Hematopoietic multipotent progenitor cell (in vitro differentiated cells): Measurements from ENCODE around the gene XK. TPM values are rescaled to one million over a fixed set of nuclear protein-coding genes. Genes with fewer than 3 reads are reported as not detected.
"Not testable (repeated sequence)": the region's sequence is repeated elsewhere in the genome, so short reads cannot be mapped to it uniquely, and the experiment has no call there.

ENCODE experiments used
- DNase-seq, 3 donors: peaks; one replicate each; pipeline ENCODE4 v3.0.0-alpha.2; 2011 to 2015; ENCODE audit warnings: low read depth in 2 of 3, low spot score in 2 of 3
- total RNA-seq: library from RNA; depleted of rRNA; stranded (reverse); fragments of >200 nt; gene quantifications from one replicate; pipeline ENCODE4 v1.2.3, GENCODE V29; 2012

The XK gene, protein sequence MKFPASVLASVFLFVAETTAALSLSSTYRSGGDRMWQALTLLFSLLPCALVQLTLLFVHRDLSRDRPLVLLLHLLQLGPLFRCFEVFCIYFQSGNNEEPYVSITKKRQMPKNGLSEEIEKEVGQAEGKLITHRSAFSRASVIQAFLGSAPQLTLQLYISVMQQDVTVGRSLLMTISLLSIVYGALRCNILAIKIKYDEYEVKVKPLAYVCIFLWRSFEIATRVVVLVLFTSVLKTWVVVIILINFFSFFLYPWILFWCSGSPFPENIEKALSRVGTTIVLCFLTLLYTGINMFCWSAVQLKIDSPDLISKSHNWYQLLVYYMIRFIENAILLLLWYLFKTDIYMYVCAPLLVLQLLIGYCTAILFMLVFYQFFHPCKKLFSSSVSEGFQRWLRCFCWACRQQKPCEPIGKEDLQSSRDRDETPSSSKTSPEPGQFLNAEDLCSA
- total RNA-seq: 1.6 TPM

DNA sequence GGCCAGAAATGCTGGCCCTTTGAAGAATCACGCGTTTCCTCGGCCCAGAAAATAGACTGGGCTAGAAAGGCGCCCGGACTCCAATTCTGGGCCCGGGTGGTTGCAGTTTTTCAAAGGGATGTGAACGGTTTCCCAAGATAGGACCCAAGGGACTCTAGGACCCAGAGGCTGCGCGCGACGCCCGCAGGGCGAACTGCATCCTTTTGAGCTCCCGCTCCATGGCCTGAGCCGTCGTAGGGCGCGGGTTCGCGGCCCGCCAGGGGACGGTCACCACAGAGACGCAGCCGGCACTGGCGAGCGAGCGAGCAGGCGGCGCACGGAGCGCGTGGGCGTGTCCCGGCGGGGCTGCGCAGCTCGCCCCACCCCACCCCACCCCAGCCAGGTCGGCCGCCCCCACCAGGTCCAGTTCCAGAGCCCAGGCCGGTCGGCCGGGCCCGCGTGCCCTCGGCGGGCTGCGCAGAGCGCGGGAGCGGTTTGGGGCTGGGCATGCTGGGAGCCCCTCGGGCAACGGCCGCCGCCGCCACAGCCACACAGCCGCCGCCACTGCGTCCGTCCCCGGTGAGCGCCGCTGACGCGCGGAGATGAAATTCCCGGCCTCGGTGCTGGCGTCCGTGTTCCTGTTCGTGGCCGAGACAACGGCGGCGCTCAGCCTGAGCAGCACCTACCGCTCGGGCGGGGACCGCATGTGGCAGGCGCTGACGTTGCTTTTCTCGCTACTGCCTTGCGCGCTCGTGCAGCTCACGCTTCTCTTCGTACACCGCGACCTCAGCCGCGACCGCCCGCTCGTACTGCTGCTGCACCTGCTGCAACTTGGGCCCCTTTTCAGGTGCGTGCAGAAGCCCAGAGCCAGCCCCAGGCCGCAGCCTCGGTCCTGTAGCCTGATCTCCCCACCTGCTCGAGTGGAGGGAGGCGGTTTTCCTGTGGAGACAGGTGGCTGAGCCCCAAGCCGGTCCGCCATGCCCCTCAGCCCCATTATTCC, at the start of gene XK:
XK (plus strand) TSS at position 411 of the 979 bp plus-strand sequence; CDS start at position 582, 171 bp downstream.
- DNase-seq: peak; percentile 4 to 42 (median 38)

DNA sequence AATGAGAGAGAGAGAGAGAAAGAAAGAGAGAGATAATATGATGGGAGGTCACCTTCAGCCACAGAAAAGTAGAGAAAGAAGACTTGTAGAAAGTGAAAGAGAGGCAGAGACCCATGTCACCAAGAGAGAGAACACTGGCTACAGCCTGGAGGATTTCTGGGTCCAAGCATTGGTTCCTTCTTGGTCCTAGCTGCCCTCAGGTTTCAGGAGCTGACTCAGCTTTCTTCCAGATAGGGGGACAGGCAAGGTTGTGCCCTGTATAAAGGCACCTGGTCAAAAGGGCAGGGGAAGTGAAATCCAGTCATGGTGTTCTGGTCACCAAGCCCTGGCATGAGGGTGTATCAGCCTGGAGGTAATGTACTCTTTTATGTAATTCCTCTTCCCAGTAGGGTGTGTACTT, 47.5 kb upstream of the XK start:
- DNase-seq: no peak

DNA sequence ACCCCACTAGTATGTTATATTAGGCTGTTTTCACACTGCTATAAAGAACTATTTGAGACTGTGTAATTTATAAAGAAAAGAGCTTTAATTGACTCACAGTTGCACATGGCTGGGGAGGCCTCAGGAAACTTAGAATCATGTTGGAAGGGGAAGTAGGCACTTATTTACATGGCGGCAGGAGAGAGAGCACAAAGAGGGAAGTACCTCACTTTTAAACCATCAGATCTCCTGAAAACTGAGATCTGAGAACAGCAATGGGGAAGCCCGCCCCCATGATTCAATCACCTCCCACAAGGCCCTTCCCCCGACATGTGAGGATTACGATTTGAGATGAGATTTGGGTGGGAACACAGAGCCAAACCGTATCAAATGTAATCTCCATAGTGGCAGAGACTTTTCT, 45.4 kb upstream of the XK start:
- no peak for DNase-seq

DNA sequence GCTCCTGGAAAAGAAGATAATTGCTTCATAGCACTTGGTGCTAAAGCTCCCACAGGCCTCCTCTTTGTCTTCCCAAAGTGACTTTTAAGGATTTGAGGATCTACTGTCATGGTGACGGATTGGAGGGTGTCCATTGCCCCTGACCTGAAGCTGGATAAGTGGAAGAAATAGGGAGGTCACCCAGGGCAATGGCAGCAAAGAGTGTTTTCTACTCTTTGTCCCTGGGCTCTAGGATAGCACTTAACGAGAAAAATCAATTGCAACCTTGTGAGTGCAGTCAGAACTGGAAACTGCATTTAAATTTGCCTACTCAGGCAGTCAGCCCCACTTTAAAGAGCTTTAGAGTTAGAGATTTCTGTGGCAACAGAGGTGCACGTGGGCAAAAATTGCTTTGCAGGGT, 43.7 kb upstream of the XK start:
- DNase-seq: no peak

DNA sequence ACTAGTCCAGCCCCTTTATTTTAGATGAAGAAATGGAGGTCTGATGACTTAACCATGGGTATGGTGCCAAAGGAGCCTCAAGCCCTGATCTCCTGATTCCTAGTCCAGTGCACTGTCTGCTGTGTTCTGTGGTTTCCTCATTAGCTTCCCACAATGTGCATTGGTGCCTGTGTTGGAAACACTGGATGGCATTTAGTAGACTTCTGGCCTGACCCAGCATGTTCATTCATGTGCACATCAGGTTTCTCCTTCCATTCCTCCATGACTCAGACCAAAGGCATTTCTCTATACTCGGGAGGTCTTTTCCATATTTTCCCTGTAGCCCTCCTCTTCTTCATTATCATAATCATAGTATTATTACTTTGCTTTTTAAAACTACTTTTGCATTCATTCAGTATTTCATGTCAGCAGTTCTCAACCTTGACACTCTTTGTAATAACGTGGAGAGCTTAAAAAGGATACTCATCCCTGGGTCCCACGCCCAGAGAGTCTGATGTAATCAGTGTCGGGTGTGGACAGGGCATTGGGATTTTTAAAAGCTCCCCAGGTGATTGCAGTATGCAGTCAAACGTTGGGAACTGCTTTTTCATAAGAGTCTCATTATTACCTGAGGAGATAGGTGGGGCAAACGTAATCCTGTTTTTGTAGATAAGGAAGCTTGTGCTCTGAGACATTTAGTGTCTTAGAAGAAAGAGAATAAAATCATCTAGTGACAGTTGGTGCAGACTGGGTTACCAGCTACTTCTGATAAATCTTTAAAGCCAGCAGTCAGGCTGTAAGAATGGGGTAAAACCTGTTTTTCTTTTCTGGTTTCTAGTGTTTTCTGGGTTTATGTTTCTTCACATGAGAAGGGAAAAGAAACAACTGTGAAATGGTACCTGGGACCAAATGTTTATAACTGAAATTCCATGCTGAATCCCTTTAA, 40.9 kb upstream of the XK start:
- DNase-seq: no peak

DNA sequence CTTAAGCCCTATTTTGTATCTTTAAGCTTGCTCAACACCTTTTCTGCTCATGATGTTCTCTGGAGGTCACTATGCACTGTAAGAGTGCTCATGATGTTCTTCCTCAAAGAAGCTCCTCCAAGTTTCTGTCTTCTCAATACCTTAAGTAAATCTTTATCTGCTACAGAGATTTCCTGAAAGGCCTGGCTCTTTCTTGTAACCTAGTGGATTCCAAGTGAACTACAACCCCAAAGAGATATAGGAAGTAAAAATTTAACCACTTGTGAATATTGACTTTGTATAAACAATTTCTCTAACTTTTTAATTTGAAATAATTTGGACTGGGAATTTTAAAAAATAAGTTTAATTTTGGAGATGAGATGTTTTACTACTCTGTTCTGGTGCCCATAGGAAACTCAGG, 39.3 kb upstream of the XK start:
- DNase-seq: no peak

DNA sequence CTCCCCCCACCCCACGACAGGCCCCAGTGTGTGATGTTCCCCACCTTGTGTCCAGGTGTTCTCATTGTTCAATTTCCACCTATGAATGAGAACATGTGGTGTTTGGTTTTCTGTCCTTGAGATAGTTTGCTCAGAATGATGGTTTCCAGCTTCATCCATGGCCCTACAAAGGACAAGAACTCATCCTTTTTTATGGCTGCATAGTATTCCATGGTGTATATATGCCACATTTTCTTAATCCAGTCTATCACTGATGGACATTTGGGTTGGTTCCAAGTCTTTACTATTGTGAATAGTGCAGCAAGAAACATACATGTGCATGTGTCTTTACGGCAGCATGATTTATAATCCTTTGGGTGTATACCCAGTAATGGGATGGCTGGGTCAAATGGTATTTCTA, 34.7 kb upstream of the XK start:
- not testable (repeated sequence) for DNase-seq

DNA sequence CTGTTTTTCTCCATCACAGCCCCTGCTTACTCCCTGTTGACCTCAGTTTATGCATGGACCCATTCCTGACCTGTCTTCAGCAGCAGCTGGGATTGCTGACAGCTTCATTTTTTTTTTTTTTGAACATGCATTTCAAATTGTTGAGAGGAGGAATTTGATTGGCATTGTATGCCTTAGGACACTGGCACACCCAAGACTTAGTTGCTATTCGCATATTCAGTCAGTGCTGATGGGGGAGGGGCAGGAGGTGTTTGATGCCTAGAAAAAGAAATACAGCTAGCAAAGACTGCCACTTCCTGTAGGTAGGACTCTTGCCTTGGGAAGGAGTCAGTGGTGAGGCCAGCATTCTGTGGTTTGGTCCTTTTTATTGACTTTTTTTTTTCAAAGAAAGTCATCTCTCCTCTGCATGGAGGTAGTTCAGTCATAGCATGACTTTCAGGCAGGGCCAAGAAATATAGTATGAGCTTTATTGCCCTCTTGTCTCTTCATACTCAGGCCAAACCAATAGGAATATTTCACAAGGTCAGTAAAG, 33.6 kb upstream of the XK start:
- no peak for DNase-seq

DNA sequence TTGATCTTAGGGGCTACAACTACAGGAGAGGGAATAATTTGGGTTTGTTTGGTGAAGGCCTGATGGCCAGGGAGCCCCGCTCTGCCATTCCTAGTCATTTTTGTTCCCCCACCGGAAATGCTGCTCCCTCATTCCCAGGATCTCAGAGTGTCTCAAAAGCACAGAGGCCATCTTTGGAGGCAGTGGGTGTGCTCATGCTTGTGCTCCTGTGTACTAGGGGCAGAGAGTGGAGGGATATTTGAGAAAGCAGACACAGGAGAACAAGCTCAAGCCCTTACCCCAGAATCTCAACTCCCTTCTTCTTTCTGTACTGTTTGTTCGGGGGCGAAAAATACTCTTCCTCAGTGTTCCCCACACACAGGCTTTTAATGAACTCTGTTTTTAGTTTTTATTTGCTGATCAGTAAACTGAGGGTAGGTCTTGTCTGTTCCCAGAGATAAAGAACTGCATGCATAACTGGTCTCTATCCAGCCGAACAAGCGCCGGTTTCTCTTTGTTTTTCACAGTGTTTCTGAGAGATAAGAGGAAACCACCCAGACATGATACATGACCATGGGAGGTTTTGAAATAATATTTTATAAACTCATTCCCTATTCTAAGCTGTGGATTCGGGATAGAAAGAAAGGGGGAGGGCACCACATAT, 32.9 kb upstream of the XK start:
- DNase-seq: peak in 2 of 3 donors; percentile 9 to 21

DNA sequence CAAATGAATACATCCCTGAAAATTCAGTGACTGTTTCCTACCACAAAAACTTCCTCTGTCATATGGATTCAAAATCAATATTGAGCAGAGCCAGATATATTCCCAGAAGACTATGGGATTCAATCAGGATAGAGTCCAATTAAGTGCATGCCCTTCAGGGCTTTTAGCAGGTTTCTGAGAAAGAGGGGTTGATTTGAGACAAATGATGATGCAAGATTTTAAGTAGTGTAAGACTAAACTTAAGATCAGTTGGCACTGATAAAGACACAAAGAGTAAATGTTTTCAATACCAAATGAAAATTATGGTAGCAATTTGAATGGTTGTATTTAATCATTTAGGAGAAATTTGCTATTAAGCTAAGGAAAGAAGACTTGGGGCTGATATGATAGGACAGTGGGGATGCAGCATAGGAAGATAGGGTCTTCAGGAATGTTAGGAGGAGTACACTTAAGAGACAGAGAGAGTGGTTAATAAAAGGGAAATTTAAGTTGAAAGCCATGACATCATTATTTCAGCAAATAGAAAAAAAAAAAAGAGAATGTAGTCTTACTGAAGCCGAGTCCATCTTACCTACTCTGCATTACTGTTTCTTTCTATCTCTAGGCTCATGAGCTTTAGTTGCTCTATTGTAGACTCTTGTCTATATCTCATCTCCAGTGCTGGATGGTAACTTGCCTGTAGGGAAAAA, 32.0 kb upstream of the XK start:
- no peak for DNase-seq

DNA sequence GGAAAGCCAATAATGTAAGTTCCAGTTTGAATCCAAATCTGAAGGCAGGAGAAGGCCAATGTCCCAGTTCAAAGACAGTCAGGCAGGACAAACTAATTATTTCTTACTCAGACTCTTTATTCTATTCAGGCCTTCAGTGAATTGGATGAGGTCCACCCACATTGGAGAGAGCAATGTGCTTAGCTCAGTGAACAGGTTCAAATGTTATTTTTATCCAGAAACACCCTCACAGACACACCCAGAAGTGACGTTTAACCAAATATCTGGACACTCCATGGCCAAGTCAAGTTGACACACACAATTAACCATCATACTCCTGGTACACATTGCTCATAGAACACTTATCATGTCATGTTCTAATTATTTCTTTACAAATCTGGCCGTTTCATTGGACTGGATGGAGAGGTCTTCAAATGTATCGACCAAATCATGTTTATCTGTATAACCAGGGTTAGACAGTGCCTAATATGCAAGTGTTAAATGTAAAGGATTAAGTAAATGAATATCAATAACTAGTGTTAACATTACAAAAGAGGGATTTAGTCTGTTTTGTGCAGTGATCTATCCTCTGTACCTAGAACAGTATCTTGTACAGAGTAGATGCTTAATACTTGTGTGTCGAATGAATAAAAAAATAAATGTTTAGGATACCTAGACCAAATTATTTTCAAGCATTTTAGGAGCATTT, 27.1 kb upstream of the XK start:
- DNase-seq: no peak

DNA sequence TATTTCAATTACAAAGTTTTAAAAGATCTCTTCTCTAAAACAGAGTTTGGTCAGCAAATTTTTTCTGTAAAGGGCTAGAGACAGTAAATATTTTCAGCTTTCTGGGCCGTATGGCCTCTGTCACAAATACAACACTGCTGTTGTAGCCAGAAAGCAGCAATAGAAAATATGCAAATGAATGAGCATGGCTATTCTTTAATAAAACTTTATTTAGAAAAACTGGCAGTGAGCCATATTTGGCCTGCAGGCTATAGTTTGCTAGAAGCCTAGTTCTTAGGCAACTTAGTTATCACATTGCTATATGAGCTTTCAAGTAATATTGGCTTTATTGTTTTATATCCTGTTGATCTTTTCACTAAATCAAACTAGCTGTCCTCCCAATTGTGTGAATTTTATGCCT, 26.5 kb upstream of the XK start:
- DNase-seq: no peak

DNA sequence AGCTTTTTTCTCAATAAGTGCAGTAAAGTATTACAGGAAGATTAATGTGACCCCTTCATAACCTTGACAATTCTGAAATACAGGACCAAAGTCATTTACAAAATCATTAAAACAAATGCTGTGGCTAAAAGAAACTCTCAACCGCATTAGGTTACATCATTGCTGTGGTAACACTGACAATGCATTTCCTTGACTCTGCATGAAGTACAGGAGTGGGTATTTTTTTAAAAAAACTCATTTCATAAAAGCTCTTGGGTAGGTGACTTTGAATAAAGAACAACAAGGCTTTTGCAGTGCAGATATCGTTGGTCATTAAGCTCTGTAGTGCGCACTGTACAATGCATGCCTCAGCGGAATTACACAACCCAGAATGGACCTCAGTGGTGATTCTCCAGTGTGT, 23.4 kb upstream of the XK start:
- peak in 1 of 3 donors; percentile 14 for DNase-seq

DNA sequence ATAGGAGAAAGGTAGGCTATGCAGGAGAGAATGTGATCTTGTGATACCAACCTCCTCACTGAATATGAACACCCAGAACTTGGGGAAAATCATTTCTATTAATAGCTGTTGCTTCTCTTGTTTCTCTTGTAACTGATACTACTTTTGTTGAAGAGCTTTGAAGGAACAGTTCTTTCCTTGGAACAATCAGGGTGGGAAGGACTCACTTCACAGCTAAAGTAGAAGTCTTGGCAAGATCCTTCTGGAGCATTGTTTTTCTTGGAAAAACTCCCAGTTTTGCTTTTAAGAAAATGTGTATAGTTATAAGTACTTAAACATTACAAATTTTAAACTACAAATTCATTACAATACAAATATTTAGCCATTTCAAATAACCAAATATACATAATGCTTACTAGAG, 19.1 kb upstream of the XK start:
- DNase-seq: no peak

DNA sequence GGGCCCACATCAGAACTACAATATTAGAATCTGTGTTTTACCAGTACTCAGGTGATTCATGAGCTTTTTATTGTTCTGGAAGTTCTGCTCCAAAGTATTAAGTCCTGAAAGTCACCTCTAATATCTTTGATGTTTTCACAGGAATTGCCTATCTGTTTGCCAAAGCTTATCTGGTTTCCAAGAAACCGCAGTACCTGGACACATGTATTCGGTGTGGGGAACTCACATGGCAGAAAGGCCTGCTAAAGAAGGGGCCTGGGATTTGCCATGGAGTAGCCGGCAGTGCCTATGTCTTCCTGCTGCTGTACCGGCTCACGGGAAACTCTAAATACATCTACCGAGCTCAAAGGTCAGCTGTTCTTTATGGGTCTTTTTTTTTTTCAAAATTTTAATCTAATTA, 18.4 kb upstream of the XK start:
- no peak for DNase-seq

DNA sequence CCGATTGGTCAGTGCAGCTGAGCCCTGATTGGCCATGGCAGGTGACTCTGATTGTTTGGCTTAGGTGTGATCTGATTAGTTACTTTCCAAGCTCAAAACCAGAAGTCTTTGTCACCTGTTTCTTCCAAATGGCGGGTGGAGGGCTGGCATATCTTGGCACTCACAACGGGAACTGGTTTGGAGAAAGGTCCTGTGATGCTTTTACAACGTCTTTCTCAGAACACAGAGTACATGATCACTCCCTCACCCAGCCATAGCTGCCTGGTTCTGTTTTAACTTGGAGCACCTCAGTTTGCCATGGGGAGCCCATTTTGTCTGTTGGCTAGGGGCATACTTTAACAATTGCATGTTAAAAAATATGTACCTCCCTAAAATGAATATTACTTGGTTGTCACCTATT, 13.0 kb upstream of the XK start:
- DNase-seq: no peak

DNA sequence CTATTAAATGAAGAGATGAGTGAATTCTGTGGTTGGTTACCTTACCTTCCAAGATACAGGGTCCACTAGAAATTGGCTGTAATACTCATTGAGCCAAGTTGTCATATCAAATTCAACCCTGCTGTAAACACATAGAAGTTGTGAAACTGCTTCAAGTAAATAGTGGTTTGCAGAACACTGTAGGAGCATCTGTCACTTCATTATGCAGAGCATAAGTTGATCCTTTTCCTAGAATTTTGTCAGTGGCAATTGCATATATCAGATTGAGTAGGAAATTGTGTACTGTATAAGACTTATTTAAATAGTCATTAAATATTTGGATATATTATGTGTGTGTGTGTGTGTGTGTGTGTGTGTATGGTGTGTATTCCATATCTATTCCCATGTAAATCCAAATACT, 8.8 kb upstream of the XK start:
- DNase-seq: no peak

DNA sequence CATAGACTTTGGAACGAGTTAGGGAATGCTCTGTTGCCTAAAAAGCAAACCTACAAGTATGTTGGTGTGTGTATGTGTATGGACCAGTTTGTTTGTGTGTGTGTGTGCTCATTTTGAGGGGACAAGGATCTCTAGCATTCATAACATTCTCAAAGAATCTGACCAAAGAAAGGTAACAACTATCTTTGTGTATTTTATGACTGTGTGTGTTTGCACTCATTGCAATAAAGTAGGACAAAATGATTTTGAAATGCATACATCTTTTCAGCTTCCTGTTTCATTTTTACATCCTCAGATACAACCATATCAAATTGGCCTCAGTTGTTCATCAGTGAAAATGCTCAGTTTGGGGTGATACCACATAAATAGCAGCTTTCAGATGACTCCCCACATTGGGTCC, 8.3 kb upstream of the XK start:
- no peak for DNase-seq

DNA sequence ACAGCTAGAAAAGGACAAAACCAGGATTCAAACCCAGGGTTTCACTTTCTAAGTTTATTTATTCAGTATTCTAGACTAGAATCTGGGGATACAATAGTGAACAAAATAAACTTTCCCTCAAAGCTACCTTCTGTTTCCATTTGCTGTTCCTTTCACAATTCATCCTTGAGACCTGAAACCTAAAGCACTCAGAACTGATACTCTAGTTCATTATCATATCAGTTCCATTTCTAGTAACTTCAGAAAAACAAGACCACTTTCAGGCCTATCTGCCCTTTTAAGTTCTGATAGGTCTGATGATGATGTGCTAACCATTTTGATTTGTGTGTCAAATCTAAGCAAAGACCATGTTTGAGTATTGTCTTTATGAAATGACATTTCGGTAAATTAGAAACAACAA, 7.8 kb upstream of the XK start:
- DNase-seq: no peak
